HG03558 (cell line): ENCODE results near the gene PLCD3.

Source experiments
- ATAC-seq: cut with Tn5 transposase; IDR thresholded peaks from one replicate; pipeline ENCODE4 v1.9.1; 2021; ENCODE audit warnings: moderate number of reproducible peaks; ENCODE audit not compliant: unreplicated experiment; ENCODE audit errors: extremely low read depth

The PLCD3 gene

GRCh38 chr17:45132320-45132571 is at the start of gene PLCD3:
Gene PLCD3, minus strand, starts transcription at chr17:45132515. Its CDS starts 105 bp downstream, at chr17:45132410.
- ATAC-seq: no peak

- no peak for ATAC-seq
Observed at GRCh38 chr17:45177563-45177962, 45.2 kb upstream of the PLCD3 start.

- ATAC-seq: no peak
Observed at GRCh38 chr17:45175759-45176115, 43.4 kb upstream of the PLCD3 start.

GRCh38 chr17:45172541-45173286 is 40.4 kb upstream of the PLCD3 start:
- no peak for ATAC-seq

- ATAC-seq: no peak
Observed at GRCh38 chr17:45172232-45172540, 39.9 kb upstream of the PLCD3 start.

- ATAC-seq: no peak
Observed at GRCh38 chr17:45171338-45172231, 39.3 kb upstream of the PLCD3 start.

- ATAC-seq: no peak
Observed at GRCh38 chr17:45170931-45171337, 38.6 kb upstream of the PLCD3 start.

- ATAC-seq: no peak
Observed at GRCh38 chr17:45170280-45170930, 38.1 kb upstream of the PLCD3 start.

GRCh38 chr17:45168991-45169752 is 36.9 kb upstream of the PLCD3 start:
- no peak for ATAC-seq

GRCh38 chr17:45164734-45165269 is 32.5 kb upstream of the PLCD3 start:
- no peak for ATAC-seq

GRCh38 chr17:45162025-45162687 is 29.8 kb upstream of the PLCD3 start:
- no peak for ATAC-seq

GRCh38 chr17:45161288-45162024 is 29.1 kb upstream of the PLCD3 start, which contains the start of gene HEXIM2:
Gene HEXIM2, plus strand, starts transcription at chr17:45161875. Its CDS starts 919 bp downstream, at chr17:45162794.
- ATAC-seq: peak; percentile 74

GRCh38 chr17:45160447-45161287 is 28.4 kb upstream of the PLCD3 start:
- no peak for ATAC-seq

GRCh38 chr17:45156242-45156641 is 23.9 kb upstream of the PLCD3 start:
- no peak for ATAC-seq

GRCh38 chr17:45155483-45155882 is 23.2 kb upstream of the PLCD3 start:
- no peak for ATAC-seq

- no peak for ATAC-seq
Observed at GRCh38 chr17:45155029-45155428, 22.7 kb upstream of the PLCD3 start.

GRCh38 chr17:45150911-45151809 is 18.8 kb upstream of the PLCD3 start:
- ATAC-seq: no peak
